ENCODE data around the gene INAVA. TPM values are rescaled to one million over a fixed set of nuclear protein-coding genes. Genes with fewer than 3 reads are reported as not detected.
"Not testable (repeated sequence)": the region's sequence is repeated elsewhere in the genome, so short reads cannot be mapped to it uniquely, and the experiment has no call there.

INAVA gene
- total RNA-seq, 2 experiments from 2014 or later, result 0.45 TPM; not detected in 1

DNA sequence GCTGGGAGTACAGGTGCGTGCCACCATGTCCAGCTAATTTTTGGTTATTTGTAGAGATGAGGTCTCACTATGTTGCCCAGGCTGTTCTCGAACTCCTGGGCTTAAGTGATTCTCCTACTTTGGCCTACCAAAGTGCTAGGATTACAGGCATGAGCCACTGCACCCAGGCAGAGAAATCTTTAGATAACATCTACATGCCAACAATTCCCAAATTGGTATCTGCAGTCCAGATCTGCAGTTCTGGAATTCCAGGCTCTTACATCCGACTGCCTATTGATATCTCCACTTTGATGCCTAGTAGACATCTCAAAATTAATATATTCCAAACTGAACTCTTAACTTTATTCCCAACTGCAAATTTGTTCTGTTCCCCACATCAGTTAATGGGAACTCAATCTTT lies 23.3 kb downstream of the INAVA start:
- H3K4me1 Mint-ChIP-seq, result no peaks in the 10 kb centered on the region
- DNase-seq, result no peak
- ChIA-PET CTCF (no interaction called here), POLR2A (interaction anchor here (1.2 kb wide), 1 partner anchor 45 kb away, joined by 3 read pairs; no protein-coding TSS in a partner anchor)
- no peak overlapping the region for H3K4me3 Mint-ChIP-seq
- no peaks in the 10 kb centered on the region for H3K36me3 Mint-ChIP-seq (ENCODE audit: low read depth)
- peaks cover 19% of the 10 kb centered on the region for H3K27me3 Mint-ChIP-seq
- H3K9me3 Mint-ChIP-seq, result no peaks in the 10 kb centered on the region
- H3K27ac Mint-ChIP-seq, result no peak overlapping the region

GRCh38 chr1:200919386-200919785 lies 24.7 kb downstream of the INAVA start:
- no peaks in the 10 kb centered on the region for H3K36me3 Mint-ChIP-seq (ENCODE audit: low read depth)
- H3K27ac Mint-ChIP-seq, result no peak overlapping the region
- DNase-seq, result no peak
- H3K9me3 Mint-ChIP-seq, result no peaks in the 10 kb centered on the region
- peaks cover 25% of the 10 kb centered on the region for H3K27me3 Mint-ChIP-seq
- H3K4me3 Mint-ChIP-seq, result no peak overlapping the region
- POLR2A ChIA-PET, result interaction anchor here (1.0 kb wide), 1 partner anchor 12 kb away, joined by 3 read pairs; no protein-coding TSS in a partner anchor
- CTCF ChIA-PET, result no interaction called here
- H3K4me1 Mint-ChIP-seq, result no peaks in the 10 kb centered on the region

DNA sequence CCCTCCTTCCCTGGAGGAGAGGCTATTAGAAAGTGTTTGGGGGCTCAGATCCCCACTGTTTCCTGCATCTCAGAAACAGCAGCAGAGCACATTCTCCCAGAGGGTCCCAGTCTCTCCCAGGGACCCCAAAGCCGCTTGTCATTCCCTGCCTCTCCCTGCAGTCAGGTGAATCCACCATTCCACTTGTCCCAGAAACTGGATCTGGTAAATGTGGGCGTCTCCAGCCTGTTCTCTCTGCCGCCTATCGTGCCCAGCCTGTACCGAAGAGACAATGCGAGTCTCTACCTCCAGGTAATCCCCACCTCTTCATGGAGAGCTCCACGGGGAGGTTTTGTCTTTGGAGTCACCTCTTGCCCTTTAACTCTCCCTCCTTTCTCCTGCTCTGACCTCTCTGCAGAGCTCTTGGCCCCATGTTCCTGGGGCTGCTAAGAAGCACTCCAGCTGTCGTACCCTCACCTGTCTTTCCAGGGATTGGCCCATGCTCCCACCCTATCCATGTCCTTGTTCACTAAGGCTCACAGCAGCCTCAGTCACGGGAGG lies 26.9 kb downstream of the INAVA start:
- ChIA-PET POLR2A (no interaction called here), CTCF (no interaction called here)
- H3K4me1 Mint-ChIP-seq, result peaks cover 5% of the 10 kb centered on the region
- H3K27me3 Mint-ChIP-seq, result peaks cover 27% of the 10 kb centered on the region
- no peak overlapping the region for H3K4me3 Mint-ChIP-seq
- DNase-seq, result no peak
- H3K9me3 Mint-ChIP-seq, result no peaks in the 10 kb centered on the region
- no peaks in the 10 kb centered on the region for H3K36me3 Mint-ChIP-seq (ENCODE audit: low read depth)
- no peak overlapping the region for H3K27ac Mint-ChIP-seq

DNA sequence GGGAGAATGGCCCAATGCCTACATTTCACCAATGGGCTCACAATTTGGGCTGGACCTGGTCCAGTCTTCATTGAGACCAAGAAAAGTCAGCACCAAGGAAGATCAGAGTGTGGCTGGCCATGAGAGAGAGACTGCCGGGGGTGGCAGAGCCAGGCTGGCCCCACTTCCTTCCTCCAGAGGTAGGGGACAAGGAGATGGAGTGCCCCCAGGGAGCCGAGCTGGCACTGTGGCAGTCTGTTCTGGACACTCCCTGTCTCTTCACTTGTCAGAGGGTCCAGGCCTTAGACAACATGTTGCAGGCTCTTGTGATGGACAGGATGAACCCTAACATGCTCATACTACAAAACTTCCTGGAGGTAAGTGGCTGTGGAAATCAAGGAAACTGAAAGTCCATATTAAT lies 27.7 kb downstream of the INAVA start:
- H3K27me3 Mint-ChIP-seq, result peaks cover 32% of the 10 kb centered on the region
- H3K4me3 Mint-ChIP-seq, result no peak overlapping the region
- H3K27ac Mint-ChIP-seq, result no peak overlapping the region
- H3K4me1 Mint-ChIP-seq, result peaks cover 5% of the 10 kb centered on the region
- H3K36me3 Mint-ChIP-seq (ENCODE audit: low read depth), result no peaks in the 10 kb centered on the region
- DNase-seq, result no peak
- no peaks in the 10 kb centered on the region for H3K9me3 Mint-ChIP-seq
- CTCF ChIA-PET, result no interaction called here
- POLR2A ChIA-PET, result no interaction called here

- H3K27ac Mint-ChIP-seq, result no peak overlapping the region
- H3K36me3 Mint-ChIP-seq (ENCODE audit: low read depth), result no peaks in the 10 kb centered on the region
- POLR2A ChIA-PET, result no interaction called here
- CTCF ChIA-PET, result no interaction called here
- H3K4me1 Mint-ChIP-seq, result peaks cover 5% of the 10 kb centered on the region
- peaks cover 35% of the 10 kb centered on the region for H3K27me3 Mint-ChIP-seq
- H3K9me3 Mint-ChIP-seq, result no peaks in the 10 kb centered on the region
- no peak for DNase-seq
- H3K4me3 Mint-ChIP-seq, result no peak overlapping the region
Observed at GRCh38 chr1:200923601-200924000, 28.9 kb downstream of the INAVA start.

DNA sequence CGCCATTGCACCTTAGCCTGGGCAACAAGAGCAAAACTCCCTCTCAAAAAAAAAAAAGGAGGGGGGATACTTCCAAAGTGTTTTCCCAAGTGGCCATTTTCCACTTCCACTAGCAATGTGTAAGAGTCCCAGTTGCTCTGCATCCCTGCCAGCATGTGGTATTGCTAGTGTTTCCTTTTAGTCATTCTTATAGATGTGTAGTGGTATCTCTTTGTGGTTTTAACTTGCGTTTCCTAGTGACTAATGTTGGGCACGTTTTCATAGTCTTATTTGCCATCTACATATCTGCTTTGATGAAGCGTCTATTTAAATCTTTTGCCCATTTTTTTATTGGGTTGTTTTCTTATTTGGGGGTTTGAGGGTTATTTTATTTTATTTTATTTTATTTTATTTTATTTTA lies 31.1 kb downstream of the INAVA start:
- Mint-ChIP-seq H3K27ac (no peak overlapping the region), H3K4me3 (no peak overlapping the region), H3K36me3 (ENCODE audit: low read depth) (peaks cover under 1% of the 10 kb centered on the region), H3K4me1 (peaks cover 5% of the 10 kb centered on the region), H3K27me3 (peaks cover 37% of the 10 kb centered on the region), H3K9me3 (peaks cover under 1% of the 10 kb centered on the region)
- ChIA-PET POLR2A (no interaction called here), CTCF (no interaction called here)
- no peak for DNase-seq

DNA sequence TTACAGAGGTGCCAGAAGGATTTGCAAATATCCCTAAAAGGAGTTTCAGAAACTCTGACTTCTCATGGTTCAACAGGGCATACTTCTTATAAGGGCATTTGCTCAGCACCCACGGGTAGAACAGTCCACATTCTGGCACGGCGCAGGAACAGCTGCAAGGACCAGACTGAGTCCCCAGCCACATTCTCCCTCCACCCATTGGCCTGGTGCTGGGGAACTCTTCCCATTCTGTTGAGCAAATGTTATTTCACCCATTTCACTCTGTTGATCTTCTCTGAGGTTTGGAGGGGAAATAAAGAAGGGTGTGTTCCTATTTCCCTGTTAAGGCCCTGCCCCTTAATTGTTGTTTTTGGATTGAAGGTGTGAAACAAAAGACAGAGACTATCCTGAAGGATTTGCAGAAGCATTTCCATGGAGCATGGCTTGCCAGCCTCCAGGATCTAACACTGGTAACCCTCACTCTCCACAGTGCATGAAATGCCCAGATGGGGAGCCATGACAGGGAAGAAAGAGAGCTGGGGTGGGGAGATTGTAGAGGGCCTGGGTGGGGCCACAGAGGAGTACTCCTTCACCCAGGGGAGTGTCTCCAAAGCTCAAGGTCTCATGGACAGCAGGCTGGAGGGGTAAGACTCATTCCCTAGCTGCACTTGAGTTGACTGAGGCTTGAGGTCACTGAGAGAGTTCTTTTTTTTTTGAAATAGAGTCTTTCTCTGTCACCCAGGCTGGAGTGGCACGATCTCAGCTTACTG lies 35.0 kb downstream of the INAVA start:
- peaks cover 37% of the 10 kb centered on the region for H3K27me3 Mint-ChIP-seq

GRCh38 chr1:200930285-200930684 lies 35.6 kb downstream of the INAVA start:
- H3K36me3 Mint-ChIP-seq (ENCODE audit: low read depth); H3K4me1 Mint-ChIP-seq; H3K27ac Mint-ChIP-seq; POLR2A ChIA-PET; CTCF ChIA-PET; H3K4me3 Mint-ChIP-seq; DNase-seq: not testable (repeated sequence)
- Mint-ChIP-seq H3K9me3 (peaks cover 11% of the 10 kb centered on the region), H3K27me3 (peaks cover 39% of the 10 kb centered on the region)

More for the DNA sequence above, 35.0 kb downstream of the INAVA start:
- Mint-ChIP-seq H3K36me3 (ENCODE audit: low read depth) (peaks cover 4% of the 10 kb centered on the region), H3K4me1 (peaks cover 5% of the 10 kb centered on the region), H3K27ac (no peak overlapping the region), H3K9me3 (peaks cover 11% of the 10 kb centered on the region), H3K4me3 (no peak overlapping the region)
- no peak for DNase-seq
- CTCF ChIA-PET, result no interaction called here
- POLR2A ChIA-PET, result no interaction called here

DNA sequence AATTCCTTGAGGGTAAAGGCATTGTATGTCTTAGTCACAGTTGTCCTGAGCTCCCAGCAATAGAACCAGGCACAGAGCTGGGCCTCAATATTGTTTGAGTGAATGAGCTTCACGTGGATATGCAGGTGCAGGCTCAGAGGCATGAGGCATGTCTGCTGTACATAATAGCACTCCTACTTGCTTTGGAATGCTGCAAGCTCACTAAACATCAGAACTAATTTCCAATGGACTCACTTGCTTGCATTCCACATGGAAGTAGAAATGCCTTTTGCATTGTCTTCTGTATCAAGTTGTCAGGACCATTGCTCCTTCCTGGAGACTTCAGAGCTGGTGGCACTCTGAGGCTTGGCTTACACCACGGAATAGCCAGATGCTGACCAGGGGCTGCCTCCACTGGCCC lies 37.1 kb downstream of the INAVA start:
- Mint-ChIP-seq H3K27me3 (peaks cover 36% of the 10 kb centered on the region), H3K9me3 (peaks cover 11% of the 10 kb centered on the region), H3K4me3 (no peak overlapping the region), H3K4me1 (no peaks in the 10 kb centered on the region), H3K27ac (no peak overlapping the region), H3K36me3 (ENCODE audit: low read depth) (peaks cover 4% of the 10 kb centered on the region)
- no peak for DNase-seq
- POLR2A ChIA-PET, result no interaction called here
- CTCF ChIA-PET, result no interaction called here

DNA sequence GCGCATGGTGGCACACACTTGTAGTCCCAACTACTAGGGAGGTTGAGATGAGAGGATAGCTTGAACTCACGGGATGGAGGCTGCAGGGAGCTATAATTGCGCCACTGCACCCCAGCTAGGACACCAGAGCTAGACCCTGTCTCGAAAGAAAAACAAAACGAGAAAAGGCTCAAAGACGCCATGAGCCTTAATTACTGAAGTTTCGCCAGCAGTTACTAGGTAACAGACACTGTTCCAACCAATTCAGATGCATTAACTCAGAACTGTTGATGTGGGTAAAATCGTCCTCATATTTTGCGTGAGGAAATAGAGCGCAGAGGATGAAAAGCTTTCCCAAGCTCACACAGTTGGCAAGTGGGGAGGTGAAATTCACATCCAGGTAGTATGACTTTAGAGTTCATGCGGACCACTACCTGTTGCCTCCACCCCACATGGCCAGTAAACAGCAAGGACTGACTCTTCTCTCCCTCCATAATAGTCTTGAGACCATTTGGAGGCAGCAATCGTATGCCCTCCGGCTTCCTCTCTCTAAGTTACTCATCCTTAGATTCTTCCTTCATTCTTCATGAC lies 40.1 kb downstream of the INAVA start:
- POLR2A ChIA-PET, result no interaction called here
- Mint-ChIP-seq H3K4me3 (no peak overlapping the region), H3K9me3 (peaks cover 11% of the 10 kb centered on the region), H3K36me3 (ENCODE audit: low read depth) (peaks cover 4% of the 10 kb centered on the region), H3K4me1 (peaks cover 4% of the 10 kb centered on the region), H3K27me3 (peaks cover 17% of the 10 kb centered on the region), H3K27ac (no peak overlapping the region)
- CTCF ChIA-PET, result no interaction called here
- no peak for DNase-seq

GRCh38 chr1:200935286-200935962 lies 40.7 kb downstream of the INAVA start:
- Mint-ChIP-seq H3K9me3 (peaks cover 14% of the 10 kb centered on the region), H3K27me3 (peaks cover 19% of the 10 kb centered on the region)
- H3K4me3 Mint-ChIP-seq; DNase-seq; POLR2A ChIA-PET; H3K36me3 Mint-ChIP-seq (ENCODE audit: low read depth); H3K4me1 Mint-ChIP-seq; H3K27ac Mint-ChIP-seq; CTCF ChIA-PET: not testable (repeated sequence)

DNA sequence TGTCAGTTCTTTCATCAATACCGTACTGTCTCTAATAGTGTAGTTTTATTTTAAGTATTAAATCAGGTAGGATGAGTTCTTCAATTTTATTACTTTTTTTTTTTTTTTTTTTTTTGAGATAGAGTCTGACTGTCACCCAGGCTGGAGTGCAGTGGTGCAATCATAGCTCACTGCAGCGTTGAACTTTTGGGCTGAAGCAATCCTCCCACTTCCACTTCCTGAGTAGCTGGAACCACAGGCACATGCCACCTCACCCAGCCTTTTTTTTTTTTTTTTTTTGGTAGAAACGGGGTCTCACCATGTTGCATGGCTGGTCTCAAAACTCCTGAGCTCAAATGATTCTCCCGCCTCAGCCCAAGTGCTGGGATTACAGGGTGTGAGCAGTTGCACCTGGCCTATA lies 44.3 kb downstream of the INAVA start:
- Mint-ChIP-seq H3K4me1 (peaks cover 4% of the 10 kb centered on the region), H3K27me3 (peaks cover 12% of the 10 kb centered on the region), H3K27ac (no peak overlapping the region), H3K4me3 (no peak overlapping the region), H3K36me3 (ENCODE audit: low read depth) (peaks cover 2% of the 10 kb centered on the region), H3K9me3 (peaks cover 4% of the 10 kb centered on the region)
- ChIA-PET POLR2A (no interaction called here), CTCF (interaction anchor here (0.6 to 0.9 kb wide), 9 partner anchors 41 to 935 kb away, joined by 3 to 6 read pairs (median 3); no protein-coding TSS in a partner anchor)
- DNase-seq, result peak; percentile 24

GRCh38 chr1:200945111-200945510 lies 50.4 kb downstream of the INAVA start:
- DNase-seq, result no peak
- Mint-ChIP-seq H3K4me1 (no peaks in the 10 kb centered on the region), H3K27ac (no peak overlapping the region), H3K36me3 (ENCODE audit: low read depth) (peaks cover 2% of the 10 kb centered on the region), H3K9me3 (peaks cover 11% of the 10 kb centered on the region), H3K27me3 (peaks cover 32% of the 10 kb centered on the region), H3K4me3 (no peak overlapping the region)
- ChIA-PET CTCF (no interaction called here), POLR2A (no interaction called here)

All from activated CD4-positive, alpha-beta memory T cell treated with anti-CD3 and anti-CD28 coated beads, Interleukin-2, amount 10 ng/mL, durations not matched to agents 7 days and 5 days (primary cell).